ENCODE measurements around the gene PCDHGC5. TPM values are rescaled to one million over a fixed set of nuclear protein-coding genes. Genes with fewer than 3 reads are reported as not detected.

The PCDHGC5 gene
- total and polyA plus RNA-seq, 11 donors, result 0.72 to 5.4 (median 3.0) TPM

- no peak for ATAC-seq
- TF ChIP-seq CTCF (IDR thresholded peaks at IDR 0.05) (no peak), POLR2A (IDR thresholded peaks at IDR 0.05) (no peak)
- intact Hi-C loops (cut with DNase I), result loop anchor here in 6 of 10 donors (5.0 kb wide), 3 partner anchors 34 to 89 kb away; partner anchors contain the start of genes PCDHGC3 (in 5 of the 6) and PCDHGA11 (in 1 of the 6)
- H3K36me3 ChIP-seq, result peaks cover 0 to 43% (median 37%) of the 10 kb centered on the region in 9 donors
- WGBS, 4 donors, result 92 to 96% (median 96%) methylated on average over 14 of the region's 14 CpGs
- H3K4me3 ChIP-seq, result no peak overlapping the region
- H3K27me3 ChIP-seq, result no peaks in the 10 kb centered on the region
- H3K9me3 ChIP-seq, result no peaks in the 10 kb centered on the region
- H3K27ac ChIP-seq, result peak overlapping the region in 2 of 12 donors; percentile 85 to 94
- peaks cover 18 to 83% (median 67%) of the 10 kb centered on the region in 12 donors for H3K4me1 ChIP-seq
- DNase-seq, result no peak
These were observed 22.1 kb downstream of the PCDHGC5 start for GRCh38 chr5:141510850-141511601.

- no peak for TF ChIP-seq POLR2A (IDR thresholded peaks at IDR 0.05)
- no peak for TF ChIP-seq CTCF (IDR thresholded peaks at IDR 0.05)
- Histone ChIP-seq H3K36me3 (peaks cover 0 to 44% (median 38%) of the 10 kb centered on the region in 9 donors), H3K4me1 (peaks cover 16 to 85% (median 70%) of the 10 kb centered on the region in 12 donors)
These were observed 23.0 kb downstream of the PCDHGC5 start for GRCh38 chr5:141511771-141512325.

GRCh38 chr5:141512390-141512910, 23.6 kb downstream of the PCDHGC5 start:
- Histone ChIP-seq H3K4me3 (peak overlapping the region; percentile 33 to 67 (median 60)), H3K9me3 (no peaks in the 10 kb centered on the region), H3K36me3 (peaks cover 0 to 50% (median 38%) of the 10 kb centered on the region in 9 donors), H3K27me3 (no peaks in the 10 kb centered on the region), H3K27ac (peak overlapping the region in 11 of 12 donors; percentile 79 to 96 (median 91)), H3K4me1 (peaks cover 14 to 85% (median 69%) of the 10 kb centered on the region in 12 donors)
- TF ChIP-seq POLR2A (IDR thresholded peaks at IDR 0.05), result no peak
- TF ChIP-seq CTCF (IDR thresholded peaks at IDR 0.05), result peak; percentile 72 to 91 (median 85)
- DNase-seq (peak; percentile 78 to 89 (median 83)), ATAC-seq (peak; percentile 4 to 25 (median 10))
- intact Hi-C loops (cut with DNase I), result loop anchor here in 6 of 10 donors (5.0 kb wide), 3 partner anchors 35 to 90 kb away; partner anchors contain the start of genes PCDHGC3 (in 5 of the 6) and PCDHGA11 (in 1 of the 6)
- WGBS, 4 donors, result 10 to 36% (median 27%) methylated on average over 26 to 28 of the region's 28 CpGs

More at GRCh38 chr5:141511771-141512325, 23.0 kb downstream of the PCDHGC5 start:
- H3K9me3 ChIP-seq, result no peaks in the 10 kb centered on the region
- H3K27me3 ChIP-seq, result no peaks in the 10 kb centered on the region
- peak overlapping the region in 11 of 12 donors; percentile 79 to 96 (median 91) for H3K27ac ChIP-seq
- intact Hi-C loops (cut with DNase I), result loop anchor here in 6 of 10 donors (5.0 kb wide), 3 partner anchors 35 to 90 kb away; partner anchors contain the start of genes PCDHGC3 (in 5 of the 6) and PCDHGA11 (in 1 of the 6)
- 71 to 74% (median 73%) methylated on average over 4 of the region's 4 CpGs for WGBS, 4 donors
- H3K4me3 ChIP-seq, result peak overlapping the region in 2 of 12 donors; percentile 54 to 66
- no peak for ATAC-seq
- no peak for DNase-seq
